ENCODE data around the gene ARHGAP4. TPM values are rescaled to one million over a fixed set of nuclear protein-coding genes. Genes with fewer than 3 reads are reported as not detected.

Gene ARHGAP4
- total RNA-seq, 2 donors from 2014 or later = 56.0 to 65.0 TPM

DNA sequence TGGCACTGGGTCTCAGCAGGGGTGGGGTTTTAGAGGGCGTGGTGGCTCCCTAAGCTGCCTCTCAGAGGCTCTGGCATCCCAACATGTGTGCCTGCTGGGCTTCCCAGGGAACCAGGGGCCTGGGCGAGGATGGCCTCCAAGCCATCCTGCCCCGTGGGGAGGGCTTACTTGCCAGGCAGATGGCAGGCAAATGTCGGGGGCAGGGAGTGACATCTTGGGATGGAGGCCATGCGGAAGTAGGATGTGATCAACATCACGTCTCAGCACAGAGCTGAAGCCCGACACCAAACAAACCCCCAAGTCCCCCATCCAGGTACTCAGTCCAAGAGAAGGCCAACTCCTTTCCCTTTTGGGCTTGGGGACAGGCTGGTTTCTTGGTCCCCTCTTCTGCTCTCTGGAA is 44.8 kb downstream of the ARHGAP4 start:
- Mint-ChIP-seq H3K4me3 (no peak overlapping the region), H3K4me1 (peaks cover 30% of the 10 kb centered on the region), H3K27ac (no peak overlapping the region), H3K27me3 (ENCODE audit: insufficient read depth) (no peaks in the 10 kb centered on the region), H3K9me3 (peaks cover 43% of the 10 kb centered on the region), H3K36me3 (ENCODE audit: low read depth) (no peaks in the 10 kb centered on the region)
- Histone ChIP-seq H3K27me3 (ENCODE audit: control insufficient read depth, insufficient read depth, low read length, poor library complexity, severe bottlenecking) (peaks cover 4% of the 10 kb centered on the region), H3K36me3 (ENCODE audit: control insufficient read depth, insufficient read depth, low read length) (no peaks in the 10 kb centered on the region), H3K4me1 (ENCODE audit: control insufficient read depth, insufficient read depth, low read length) (peaks cover 6% of the 10 kb centered on the region), H3K9ac (ENCODE audit: extremely low read depth, low read length, poor library complexity, severe bottlenecking) (no peak overlapping the region), H3K4me3 (ENCODE audit: low read length) (no peak overlapping the region), H3K9me3 (ENCODE audit: control insufficient read depth, low read length) (no peaks in the 10 kb centered on the region), H3K27ac (ENCODE audit: low read depth, low read length) (peak overlapping the region; percentile 68)
- TF ChIP-seq, protein P1, sequence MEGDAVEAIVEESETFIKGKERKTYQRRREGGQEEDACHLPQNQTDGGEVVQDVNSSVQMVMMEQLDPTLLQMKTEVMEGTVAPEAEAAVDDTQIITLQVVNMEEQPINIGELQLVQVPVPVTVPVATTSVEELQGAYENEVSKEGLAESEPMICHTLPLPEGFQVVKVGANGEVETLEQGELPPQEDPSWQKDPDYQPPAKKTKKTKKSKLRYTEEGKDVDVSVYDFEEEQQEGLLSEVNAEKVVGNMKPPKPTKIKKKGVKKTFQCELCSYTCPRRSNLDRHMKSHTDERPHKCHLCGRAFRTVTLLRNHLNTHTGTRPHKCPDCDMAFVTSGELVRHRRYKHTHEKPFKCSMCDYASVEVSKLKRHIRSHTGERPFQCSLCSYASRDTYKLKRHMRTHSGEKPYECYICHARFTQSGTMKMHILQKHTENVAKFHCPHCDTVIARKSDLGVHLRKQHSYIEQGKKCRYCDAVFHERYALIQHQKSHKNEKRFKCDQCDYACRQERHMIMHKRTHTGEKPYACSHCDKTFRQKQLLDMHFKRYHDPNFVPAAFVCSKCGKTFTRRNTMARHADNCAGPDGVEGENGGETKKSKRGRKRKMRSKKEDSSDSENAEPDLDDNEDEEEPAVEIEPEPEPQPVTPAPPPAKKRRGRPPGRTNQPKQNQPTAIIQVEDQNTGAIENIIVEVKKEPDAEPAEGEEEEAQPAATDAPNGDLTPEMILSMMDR (conservative IDR thresholded peaks at IDR 0.05) = no peak
- peak; percentile 30 for DNase-seq
- 83 to 88% methylated on average over 1 to 7 of the region's 7 CpGs for WGBS, 2 experiments (ENCODE audit: insufficient coverage in 1 of 2, insufficient read length in 1 of 2)

DNA sequence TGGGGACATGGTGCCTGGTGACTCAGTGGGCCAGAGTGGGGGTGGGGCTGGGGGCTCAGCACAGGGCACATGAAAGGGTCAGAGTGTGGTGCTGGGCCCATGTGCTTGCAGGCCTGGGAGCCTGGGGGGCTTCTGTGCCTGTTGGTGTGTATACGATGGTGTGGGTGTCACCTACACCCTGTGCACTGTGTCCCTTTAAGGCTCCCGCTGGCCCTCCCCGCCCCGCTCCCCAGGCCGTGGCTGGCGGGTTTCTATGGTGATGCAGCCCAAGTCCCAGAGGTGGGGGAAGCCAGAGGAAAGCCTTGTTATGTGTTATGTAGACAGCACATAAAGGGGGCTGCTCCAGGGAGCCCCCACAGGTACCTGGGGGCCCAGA is 45.6 kb downstream of the ARHGAP4 start:
- Mint-ChIP-seq H3K9me3 (peaks cover 46% of the 10 kb centered on the region), H3K27me3 (ENCODE audit: insufficient read depth) (no peaks in the 10 kb centered on the region), H3K36me3 (ENCODE audit: low read depth) (no peaks in the 10 kb centered on the region), H3K27ac (no peak overlapping the region), H3K4me1 (peaks cover 30% of the 10 kb centered on the region), H3K4me3 (no peak overlapping the region)
- Histone ChIP-seq H3K4me3 (ENCODE audit: low read length) (no peak overlapping the region), H3K36me3 (ENCODE audit: control insufficient read depth, insufficient read depth, low read length) (no peaks in the 10 kb centered on the region), H3K9ac (ENCODE audit: extremely low read depth, low read length, poor library complexity, severe bottlenecking) (no peak overlapping the region), H3K27ac (ENCODE audit: low read depth, low read length) (no peak overlapping the region), H3K4me1 (ENCODE audit: control insufficient read depth, insufficient read depth, low read length) (peaks cover 6% of the 10 kb centered on the region), H3K9me3 (ENCODE audit: control insufficient read depth, low read length) (no peaks in the 10 kb centered on the region), H3K27me3 (ENCODE audit: control insufficient read depth, insufficient read depth, low read length, poor library complexity, severe bottlenecking) (peaks cover 4% of the 10 kb centered on the region)
- WGBS, 2 experiments (ENCODE audit: insufficient coverage in 1 of 2, insufficient read length in 1 of 2) = 74% methylated on average over 6 of the region's 6 CpGs; no CpG with 5 or more reads in 1 of the 2 experiments
- TF ChIP-seq, protein P1 (conservative IDR thresholded peaks at IDR 0.05) = no peak
- peak; percentile 43 for DNase-seq

DNA sequence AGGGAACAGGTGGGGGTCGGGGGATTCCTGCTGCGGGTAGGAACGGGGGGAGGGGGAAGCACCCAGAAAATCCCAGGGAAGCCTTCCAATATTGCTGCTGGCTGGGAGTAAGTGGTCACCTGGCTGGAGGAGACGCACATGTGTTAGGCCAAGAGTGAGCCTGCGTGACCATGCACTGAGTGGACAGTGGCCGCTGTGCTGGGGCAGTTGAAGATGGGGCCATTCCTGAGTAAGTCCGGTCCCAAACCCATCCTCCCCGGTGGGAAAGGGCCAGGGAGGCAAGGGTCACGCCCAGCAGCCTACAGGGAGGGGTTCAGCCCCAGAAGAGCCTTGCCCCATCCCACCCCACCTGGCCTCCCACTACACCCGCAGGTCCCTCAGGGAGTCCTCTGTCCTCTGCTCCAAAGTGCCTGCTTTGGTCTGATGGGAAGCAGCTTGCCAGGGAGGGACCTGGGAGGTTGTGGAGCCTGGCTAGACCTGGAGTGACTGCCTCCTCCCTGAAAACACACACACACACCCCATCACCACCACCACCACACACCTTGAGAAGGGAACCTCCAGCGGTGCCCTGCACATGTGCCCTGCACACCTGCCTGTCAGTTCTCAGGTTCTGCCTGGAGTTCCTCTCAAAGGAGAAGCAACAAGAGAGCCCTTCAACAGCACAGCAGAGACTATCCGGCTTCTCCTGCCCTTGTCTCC is 46.2 kb downstream of the ARHGAP4 start:
- Mint-ChIP-seq H3K27me3 (ENCODE audit: insufficient read depth) (no peaks in the 10 kb centered on the region), H3K36me3 (ENCODE audit: low read depth) (no peaks in the 10 kb centered on the region), H3K27ac (peak overlapping the region; percentile 86), H3K4me1 (peaks cover 30% of the 10 kb centered on the region), H3K9me3 (peaks cover 45% of the 10 kb centered on the region), H3K4me3 (peak overlapping the region; percentile 49)
- TF ChIP-seq, protein P1 (conservative IDR thresholded peaks at IDR 0.05) = no peak
- Histone ChIP-seq H3K36me3 (ENCODE audit: control insufficient read depth, insufficient read depth, low read length) (no peaks in the 10 kb centered on the region), H3K27me3 (ENCODE audit: control insufficient read depth, insufficient read depth, low read length, poor library complexity, severe bottlenecking) (no peaks in the 10 kb centered on the region), H3K4me3 (ENCODE audit: low read length) (no peak overlapping the region), H3K9me3 (ENCODE audit: control insufficient read depth, low read length) (no peaks in the 10 kb centered on the region), H3K4me1 (ENCODE audit: control insufficient read depth, insufficient read depth, low read length) (peaks cover 3% of the 10 kb centered on the region), H3K9ac (ENCODE audit: extremely low read depth, low read length, poor library complexity, severe bottlenecking) (no peak overlapping the region), H3K27ac (ENCODE audit: low read depth, low read length) (peak overlapping the region; percentile 91)
- no peak for DNase-seq
- whole genome bisulfite sequencing, 2 experiments (ENCODE audit: insufficient coverage in 1 of 2, insufficient read length in 1 of 2) = 69 to 100% methylated on average over 1 to 11 of the region's 12 CpGs
